NCI-H2196 (cell line): ENCODE data around the gene ZNF33B.
A peak's percentile ranks its signal among the peaks of the same experiment; 100 is the strongest.
"Not testable (repeated sequence)": the region's sequence is repeated elsewhere in the genome, so short reads cannot be mapped to it uniquely, and the experiment has no call there.

Source experiments
- DNase-seq: peaks from one replicate; lab custom pipeline; 2025; ENCODE audit not compliant: unreplicated experiment; lab: John Stamatoyannopoulos, UW

The ZNF33B gene

DNA sequence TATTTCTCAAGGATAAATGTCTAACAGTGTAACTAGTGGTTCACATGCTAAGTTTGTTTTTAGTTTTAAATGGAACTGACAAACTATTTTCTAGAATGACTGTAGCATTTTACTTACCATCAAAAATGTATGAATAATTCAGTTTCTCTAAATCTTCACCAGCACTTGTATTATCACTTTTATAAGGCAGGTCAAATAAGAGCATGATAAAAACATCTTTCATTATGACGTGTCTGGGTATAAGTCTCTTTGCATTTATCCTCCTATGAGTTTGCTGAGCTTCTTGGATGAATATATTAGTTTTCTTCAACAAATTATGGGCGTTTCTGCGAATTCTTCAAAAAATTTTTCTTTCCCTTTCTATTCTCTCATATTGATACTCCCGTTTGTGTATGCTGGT is 19.9 kb downstream of the ZNF33B start:
- DNase-seq, result no peak

DNA sequence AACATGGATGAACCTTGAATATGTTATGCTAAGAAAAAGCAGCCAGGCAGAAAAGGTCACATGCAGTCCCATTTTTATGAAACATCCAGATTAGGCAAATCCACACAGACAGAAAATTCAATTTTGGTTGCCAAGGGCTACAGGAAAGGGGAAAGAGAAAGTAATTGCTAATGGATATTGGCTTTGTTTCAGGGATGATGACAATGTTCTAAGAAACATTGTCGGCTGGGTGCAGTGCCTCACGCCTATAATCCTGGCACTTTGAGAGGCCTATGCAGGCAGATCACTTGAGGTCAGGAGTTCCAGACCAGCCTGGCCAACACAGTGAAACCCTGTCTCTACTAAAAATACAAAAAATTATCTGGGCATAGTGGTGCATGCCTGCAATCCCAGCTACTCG is 23.0 kb downstream of the ZNF33B start:
- DNase-seq, result no peak

DNA sequence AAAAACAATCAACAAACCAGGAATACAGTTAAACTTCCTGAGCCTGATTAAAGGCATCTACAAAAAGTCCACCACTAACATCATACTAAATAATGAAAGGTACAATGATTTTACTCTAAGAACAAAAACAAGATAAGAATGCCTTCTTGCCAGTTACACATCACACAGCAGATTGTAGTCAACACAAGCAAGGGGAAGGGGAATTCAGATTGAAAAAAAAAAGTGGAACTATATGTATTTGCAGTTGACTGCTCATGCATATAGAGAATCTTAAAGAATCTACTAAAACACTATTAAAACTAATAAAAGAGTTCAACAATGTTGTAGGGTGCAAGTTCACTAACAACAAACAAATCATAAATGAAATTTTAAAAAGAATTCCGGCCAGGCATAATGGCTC is 28.5 kb downstream of the ZNF33B start:
- no peak for DNase-seq

DNA sequence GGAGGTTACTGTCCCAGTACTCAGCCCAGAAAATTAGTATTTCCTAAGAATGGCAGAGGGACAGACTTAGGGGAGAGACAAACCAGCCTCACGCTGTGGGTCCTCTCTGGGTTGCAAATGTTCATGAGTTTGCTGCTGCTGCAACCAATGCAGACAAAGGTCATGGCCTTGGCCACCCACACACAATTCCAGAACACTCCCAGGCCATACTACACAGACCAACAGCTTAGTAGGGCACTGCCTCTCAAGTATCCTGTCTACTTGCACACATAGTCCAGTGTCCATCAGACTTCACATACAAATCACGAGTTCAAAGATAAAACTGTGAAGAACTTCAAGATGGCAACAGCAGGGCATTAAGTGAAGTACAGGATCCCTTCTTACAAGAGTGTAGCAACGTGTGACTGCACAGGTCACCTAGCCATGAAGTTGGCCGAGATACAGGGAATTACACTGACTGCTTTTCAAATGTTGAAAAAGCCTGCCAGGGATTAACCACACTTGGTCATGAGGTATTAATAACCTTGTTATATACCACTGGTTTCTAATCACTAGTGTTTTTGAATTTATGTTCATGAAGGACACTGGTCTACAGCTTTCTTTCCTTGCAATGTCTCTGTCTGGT is 40.0 kb downstream of the ZNF33B start:
- DNase-seq, result no peak

- no peak for DNase-seq
Measured at GRCh38 chr10:42596196-42596595, 42.2 kb downstream of the ZNF33B start.

GRCh38 chr10:42594246-42594650 is 44.1 kb downstream of the ZNF33B start:
- no peak for DNase-seq

DNA sequence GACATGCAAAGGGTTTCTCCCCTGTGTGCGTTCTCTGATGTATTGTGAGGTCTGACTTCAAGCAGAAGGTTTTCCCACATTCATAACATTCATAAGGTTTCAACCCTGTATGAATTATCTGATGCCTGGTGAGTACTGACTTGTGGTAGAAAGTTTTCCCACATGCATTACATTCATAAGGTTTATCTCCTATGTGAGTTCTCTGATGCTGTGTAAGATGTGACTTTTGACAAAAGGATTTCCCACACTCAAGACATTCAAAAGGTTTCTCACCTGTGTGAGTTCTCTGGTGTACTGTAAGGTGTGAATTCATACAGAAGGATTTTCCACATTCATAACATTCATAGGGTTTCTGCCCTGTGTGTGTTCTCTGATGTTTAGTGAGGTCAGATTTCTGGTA is 45.1 kb downstream of the ZNF33B start:
- DNase-seq, result no peak

- DNase-seq, result no peak
Measured at GRCh38 chr10:42583828-42584227, 54.5 kb downstream of the ZNF33B start.

DNA sequence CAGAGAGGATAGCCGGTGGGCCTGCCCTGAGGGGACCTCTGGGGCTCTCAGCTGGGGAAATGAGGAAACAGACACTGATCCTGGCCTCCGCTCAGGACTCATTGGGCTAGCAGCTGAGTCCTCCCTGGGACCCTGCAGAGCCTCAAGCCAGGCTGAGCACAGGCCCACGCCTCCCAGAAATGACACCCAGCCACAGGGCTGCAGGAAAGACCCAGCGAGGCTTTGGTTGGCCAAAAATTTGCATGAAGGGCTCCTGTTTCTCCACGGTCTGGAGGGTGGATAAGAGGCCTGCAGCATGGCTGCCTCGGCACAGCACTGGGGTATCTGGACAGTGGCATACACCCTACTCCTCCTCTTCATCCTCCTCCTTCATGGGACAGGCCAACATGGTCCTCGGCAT is 60.4 kb downstream of the ZNF33B start:
- no peak for DNase-seq

DNA sequence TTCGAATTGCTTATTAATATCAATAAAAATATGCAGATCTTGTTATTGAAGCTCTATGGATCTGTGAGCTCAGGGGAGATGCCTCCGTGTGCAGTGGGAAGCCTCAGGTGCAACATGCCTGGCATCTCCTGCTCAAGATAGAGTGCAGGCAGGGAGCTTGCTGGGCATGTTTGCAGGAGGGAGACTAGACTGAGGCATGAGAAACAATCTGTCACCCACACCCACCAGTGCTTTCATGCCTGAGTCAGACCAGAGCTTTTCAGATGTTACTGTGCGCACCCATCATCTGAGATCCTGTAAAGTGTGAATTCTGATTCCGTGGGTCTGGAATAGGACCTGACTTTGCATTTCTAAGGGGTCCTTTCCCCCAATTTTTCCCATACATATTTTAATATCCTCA is 62.0 kb downstream of the ZNF33B start:
- DNase-seq, result no peak

DNA sequence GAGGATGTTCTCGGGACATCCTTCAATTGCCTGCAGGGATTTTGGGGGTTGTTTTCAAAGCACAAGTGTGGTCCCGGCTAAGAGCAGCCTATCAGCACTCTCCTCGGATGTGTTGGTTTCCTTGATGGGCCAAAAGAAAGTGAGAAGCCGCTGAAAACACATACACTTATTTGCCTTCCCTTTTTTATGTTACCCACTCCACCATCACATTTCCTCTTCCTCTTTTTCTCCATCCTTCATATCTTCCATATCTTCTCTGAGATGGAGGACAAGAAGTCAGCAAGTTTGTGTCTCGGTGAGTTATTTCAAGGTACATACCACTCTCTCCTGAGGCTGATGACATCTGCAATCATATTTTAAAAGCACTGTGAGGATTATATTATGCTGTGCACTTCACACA is 64.0 kb downstream of the ZNF33B start:
- DNase-seq, result no peak

GRCh38 chr10:42556931-42557330 is 81.4 kb downstream of the ZNF33B start:
- DNase-seq, result no peak

DNA sequence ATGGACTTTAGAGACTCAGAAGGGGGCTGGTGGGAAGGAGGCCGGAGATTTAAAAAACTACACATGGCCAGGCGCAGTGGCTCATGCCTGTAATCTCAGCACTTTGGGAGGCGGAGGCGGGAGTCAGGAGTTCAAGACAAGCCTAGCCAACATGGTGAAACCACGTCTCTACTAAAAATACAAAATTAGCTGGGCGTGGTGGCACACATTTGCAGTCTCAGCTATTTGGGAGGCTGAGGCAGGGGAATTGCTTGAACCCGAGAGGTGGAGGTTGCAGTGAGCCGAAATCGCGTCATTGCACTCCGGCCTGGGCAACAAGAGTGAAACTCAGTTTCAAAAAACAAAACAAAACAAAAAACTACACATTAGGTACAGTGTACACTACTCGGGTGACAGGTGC is 84.8 kb downstream of the ZNF33B start:
- not testable (repeated sequence) for DNase-seq

DNA sequence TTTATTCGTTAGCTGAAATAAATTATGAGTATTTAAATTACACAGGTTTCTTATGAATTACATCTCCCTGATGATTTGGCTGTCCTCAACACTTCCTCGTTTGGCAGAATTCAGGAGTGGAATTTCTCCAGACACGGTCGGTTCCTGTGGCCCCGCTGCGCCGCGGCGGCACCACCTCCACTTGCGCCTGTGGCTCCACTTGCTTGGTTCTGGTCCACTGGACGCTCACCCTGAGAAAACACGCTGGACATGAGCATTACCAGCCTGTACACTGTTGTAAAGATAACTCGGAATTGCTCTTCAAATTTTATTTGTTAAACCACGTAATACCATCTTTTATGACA is 85.3 kb downstream of the ZNF33B start:
- no peak for DNase-seq

DNA sequence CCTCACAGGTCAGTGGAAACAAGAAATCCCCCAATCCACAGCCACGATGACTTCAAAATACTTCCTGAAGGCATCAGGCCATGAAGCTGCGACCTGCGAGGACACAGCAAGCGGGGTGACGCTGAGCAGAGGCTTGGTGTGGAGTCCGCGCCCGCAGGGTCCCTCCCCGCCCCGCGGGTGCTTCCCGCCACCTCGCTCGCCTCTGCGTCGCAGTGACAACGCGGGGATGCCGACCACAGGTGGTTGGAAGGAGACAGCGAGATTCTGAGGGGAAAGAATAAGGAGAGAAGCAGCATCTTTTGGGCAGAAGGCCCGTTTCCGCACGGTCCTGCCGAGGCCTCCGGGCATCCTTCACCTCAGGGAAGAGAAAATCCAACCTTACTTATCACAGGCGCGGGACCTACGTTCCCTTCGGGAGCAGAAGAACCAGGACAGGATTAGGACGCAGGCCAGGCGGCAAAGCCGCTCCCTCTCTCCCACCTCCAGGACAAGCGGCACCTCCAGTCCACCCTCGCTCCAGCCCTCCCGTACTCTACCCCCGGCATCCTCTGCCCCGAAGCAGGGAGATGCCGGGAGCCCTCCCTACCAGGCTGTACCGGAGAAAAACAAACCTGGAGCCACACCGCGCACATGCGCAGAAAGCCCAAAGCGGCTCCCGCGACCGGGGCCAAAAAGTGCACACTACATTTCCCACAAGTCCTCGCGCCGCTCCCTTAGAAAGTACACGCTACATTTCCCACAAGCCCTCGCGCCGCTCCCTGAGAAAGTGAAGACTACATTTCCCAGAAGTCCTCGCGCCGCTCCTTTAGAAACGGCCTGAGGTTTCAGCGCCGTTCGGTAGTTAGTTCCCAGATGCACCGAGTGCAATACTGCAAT is 85.9 kb downstream of the ZNF33B start:
- peak; percentile 87 for DNase-seq

DNA sequence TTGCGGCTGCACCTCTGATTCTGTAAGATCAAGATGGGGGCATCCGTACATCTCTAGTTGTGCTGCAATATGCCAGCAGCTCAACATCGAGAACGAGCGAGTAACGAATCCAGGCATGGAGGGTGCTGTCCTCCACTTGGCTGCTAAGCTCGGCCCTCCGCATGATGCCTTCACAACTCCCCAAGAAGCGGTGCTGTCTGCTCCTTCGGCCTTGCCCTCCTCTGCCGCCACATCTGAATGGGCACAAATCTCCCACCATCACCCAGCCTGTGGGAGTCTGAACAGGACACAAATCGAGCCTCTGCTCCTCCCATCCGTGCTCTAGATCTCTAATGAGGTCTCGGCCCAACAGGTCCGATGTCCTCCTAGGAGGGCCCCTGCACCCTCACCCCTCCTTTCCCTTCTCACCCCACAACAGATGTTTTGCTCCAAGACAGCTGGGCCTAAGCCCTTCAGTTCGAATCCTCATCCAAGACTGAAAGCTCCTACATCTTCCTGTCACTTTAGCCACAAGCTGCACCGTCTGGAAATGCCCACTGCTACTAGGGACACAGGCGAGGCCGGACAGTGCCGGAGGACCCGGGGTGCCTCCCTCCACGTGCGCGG is 86.7 kb downstream of the ZNF33B start:
- DNase-seq, result no peak

DNA sequence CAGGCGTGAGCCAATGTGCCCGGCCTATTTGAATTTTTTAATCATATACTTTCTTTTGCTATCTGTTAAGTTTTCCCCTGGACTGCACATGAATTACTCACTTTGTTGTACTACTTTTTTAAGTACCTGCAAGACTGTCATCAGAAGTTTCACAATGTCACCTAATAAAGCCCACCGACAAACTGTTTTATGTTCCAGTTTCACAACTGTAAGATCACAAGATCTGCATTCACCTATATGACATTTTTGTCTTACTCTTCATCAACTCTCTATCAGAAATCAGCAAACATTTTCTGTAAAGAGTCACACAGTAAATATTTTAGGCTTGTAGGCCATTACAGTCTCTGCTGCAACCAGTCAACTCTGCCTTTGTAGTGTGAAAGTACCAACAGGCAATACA is 88.5 kb downstream of the ZNF33B start:
- no peak for DNase-seq

DNA sequence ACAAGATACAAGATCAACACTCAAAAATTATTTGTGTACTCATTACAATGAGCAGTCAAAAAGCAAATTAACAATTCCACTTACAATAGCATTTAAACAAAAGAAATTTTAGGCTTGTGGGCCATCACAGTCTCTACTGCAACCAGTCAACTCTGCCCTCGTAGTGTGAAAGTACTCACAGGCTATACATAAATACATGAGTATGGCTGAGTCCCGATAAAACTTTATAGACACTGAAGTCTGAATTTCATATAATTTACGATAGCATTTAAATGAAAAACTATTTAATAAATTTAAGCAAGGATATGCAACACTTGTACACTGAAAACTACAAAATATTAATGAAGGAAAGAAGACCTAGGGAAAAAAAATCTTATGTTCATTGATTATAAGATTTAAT is 90.1 kb downstream of the ZNF33B start:
- DNase-seq, result no peak

DNA sequence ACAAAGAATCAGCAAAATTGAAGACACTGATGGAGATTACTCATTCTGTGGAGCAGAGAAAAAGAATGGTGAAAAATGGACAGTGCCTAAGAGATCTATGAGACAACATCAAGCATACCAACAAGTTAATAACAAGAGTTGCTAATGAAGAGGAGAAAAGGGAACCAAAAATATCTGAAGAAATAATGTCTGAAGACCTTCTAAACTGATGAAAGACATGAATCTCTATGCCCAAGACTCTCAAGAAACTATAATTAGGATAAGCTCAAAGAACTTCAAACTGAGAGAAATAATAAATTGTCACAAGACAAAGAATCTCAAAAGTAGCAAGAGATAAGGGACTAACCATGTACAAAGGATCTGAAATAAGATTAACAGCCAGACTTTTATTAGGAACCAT is 93.4 kb downstream of the ZNF33B start:
- DNase-seq, result no peak

DNA sequence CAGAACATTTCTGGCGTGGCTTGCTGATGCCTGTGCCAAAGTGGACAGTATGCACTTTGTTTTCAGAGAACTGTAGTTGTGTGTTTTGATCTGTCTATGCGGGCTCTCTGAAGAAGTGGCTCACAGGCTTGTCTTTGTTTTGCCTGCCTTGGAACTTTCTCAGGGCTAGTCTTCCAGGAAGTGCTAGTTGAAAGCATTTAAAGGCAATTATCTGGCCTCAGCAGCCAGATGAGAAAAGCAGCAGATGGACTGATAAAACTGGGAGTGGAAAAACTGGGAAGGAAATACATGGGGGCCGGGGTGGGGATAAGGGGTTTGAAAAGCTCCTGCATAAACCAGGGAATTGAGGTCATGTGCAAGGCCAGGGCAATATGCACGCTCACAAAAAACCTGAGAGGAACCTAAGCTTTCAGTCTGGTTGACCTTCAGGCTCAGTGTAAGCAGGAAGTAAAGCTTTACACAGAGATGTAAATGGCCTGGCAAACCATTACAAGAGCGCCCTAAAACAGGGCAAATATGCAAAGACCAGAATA is 94.5 kb downstream of the ZNF33B start:
- DNase-seq, result no peak
